ENCODE measurements around the gene TCAP. TPM values are rescaled to one million over a fixed set of nuclear protein-coding genes. Genes with fewer than 3 reads are reported as not detected.
A peak's percentile ranks its signal among the peaks of the same experiment; 100 is the strongest.

TCAP gene
- total RNA-seq (1 to 10 TPM in 1 of 5 donors, under 1 TPM in 2, not detected in 2; 0.89 to 4.3 (median 0.92) TPM), polyA plus RNA-seq (10 to 100 TPM in 1 of 3 donors, 1 to 10 TPM in 1, under 1 TPM in 1; 0.88 to 14.1 (median 3.5) TPM)
- long read RNA-seq, donor 1: 0 reads
- long read RNA-seq, donor 2: 0 reads
- long read RNA-seq, donor 3: 0 reads
- long read RNA-seq, donor 4: 0 reads
- long read RNA-seq, donor 5: 0 reads
- long read RNA-seq, donor 6: 0 reads
- long read RNA-seq, donor 7: 0 reads
- long read RNA-seq, donor 8, partial matches to known transcripts: 0 of 1 reads
- long read RNA-seq, donor 8, other reads (novel, unspliced or antisense): 0 of 1 reads
- long read RNA-seq, donor 9: 0 reads
- long read RNA-seq, donor 10: 0 reads

DNA sequence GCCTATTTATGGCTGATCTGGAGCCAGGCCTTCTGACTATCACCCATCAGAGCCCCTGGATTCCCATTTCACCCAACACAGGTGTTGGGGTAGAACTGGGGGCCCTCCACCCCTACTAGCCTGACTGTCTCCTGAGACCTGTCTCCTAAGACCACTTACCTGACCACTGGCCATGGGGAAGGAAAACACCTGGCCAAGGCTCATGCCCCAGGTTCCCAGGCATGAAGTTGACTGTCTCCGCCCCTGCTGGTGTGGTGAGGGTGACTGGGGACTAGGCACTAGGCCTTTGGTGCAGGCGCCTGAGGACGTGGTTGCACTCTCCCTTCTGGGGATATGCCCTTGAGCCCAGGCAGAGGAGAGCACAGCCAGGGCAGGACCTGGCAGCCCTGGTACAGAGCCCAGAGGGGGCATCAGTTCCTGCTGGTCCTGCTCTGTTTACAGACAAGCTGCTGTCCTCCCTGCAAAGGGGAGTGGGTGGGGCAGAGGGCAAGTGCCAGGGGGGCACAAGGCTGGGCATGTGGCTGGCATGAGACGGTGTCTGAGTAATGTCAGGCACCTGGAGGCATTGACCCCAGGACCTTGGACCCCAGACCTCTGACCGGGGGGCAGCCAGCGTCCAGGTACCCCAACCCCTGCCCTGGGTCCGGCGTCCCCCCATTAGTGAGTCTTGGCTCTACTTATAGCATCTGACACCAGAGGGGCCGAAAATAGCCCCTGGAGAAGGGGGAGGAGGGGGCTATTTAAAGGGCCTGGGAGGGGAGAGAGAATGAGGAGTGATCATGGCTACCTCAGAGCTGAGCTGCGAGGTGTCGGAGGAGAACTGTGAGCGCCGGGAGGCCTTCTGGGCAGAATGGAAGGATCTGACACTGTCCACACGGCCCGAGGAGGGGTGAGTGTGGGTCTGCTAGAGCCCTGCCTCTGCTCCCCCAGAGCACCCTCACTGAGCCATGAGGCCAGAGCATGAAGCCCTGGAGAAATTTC is at the start of gene TCAP:
Gene TCAP, plus strand, starts transcription at position 769 of the 981 bp plus-strand sequence. Its CDS starts 11 bp downstream, at position 780.
- Histone ChIP-seq H3K9me3 (no peaks in the 10 kb centered on the region), H3K27ac (peak within 1 kb of the TSS in 4 of 5 donors; percentile 1 to 82 (median 80)), H3K27me3 (peaks cover 0 to 53% (median 36%) of the 10 kb centered on the region in 3 donors), H3K4me1 (peaks cover 65 to 89% (median 86%) of the 10 kb centered on the region in 4 donors), H3K36me3 (peaks cover 17 to 32% (median 30%) of the 10 kb centered on the region in 4 donors), H3K4me3 (no peak within 1 kb of the TSS)
- intact Hi-C loops (cut with DNase I; ENCODE audit: low total_unique reads): no loop called here
- TF ChIP-seq POLR2A (IDR thresholded peaks at IDR 0.05): no peak
- no peak for TF ChIP-seq EP300 (IDR thresholded peaks at IDR 0.05)
- TF ChIP-seq, protein P1, sequence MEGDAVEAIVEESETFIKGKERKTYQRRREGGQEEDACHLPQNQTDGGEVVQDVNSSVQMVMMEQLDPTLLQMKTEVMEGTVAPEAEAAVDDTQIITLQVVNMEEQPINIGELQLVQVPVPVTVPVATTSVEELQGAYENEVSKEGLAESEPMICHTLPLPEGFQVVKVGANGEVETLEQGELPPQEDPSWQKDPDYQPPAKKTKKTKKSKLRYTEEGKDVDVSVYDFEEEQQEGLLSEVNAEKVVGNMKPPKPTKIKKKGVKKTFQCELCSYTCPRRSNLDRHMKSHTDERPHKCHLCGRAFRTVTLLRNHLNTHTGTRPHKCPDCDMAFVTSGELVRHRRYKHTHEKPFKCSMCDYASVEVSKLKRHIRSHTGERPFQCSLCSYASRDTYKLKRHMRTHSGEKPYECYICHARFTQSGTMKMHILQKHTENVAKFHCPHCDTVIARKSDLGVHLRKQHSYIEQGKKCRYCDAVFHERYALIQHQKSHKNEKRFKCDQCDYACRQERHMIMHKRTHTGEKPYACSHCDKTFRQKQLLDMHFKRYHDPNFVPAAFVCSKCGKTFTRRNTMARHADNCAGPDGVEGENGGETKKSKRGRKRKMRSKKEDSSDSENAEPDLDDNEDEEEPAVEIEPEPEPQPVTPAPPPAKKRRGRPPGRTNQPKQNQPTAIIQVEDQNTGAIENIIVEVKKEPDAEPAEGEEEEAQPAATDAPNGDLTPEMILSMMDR (IDR thresholded peaks at IDR 0.05): no peak
- no peak for TF ChIP-seq POLR2AphosphoS5 (IDR thresholded peaks at IDR 0.05)
- 52 to 63% (median 58%) methylated on average over 12 to 15 of the region's 15 CpGs for WGBS, 5 donors
- DNase-seq: no peak

GRCh38 chr17:39615434-39615833 is 49.7 kb upstream of the TCAP start:
- no peak overlapping the region for H3K27ac ChIP-seq
- intact Hi-C loops (cut with DNase I; ENCODE audit: low total_unique reads): loop anchor here (5.0 kb wide), 1 partner anchor 68 kb away; no protein-coding TSS in a partner anchor
- no peak for DNase-seq
- peaks cover 0 to 82% (median 6%) of the 10 kb centered on the region in 3 donors for H3K27me3 ChIP-seq
- no peaks in the 10 kb centered on the region for H3K9me3 ChIP-seq
- no peak overlapping the region for H3K4me3 ChIP-seq
- H3K4me1 ChIP-seq: peaks cover 8 to 16% (median 15%) of the 10 kb centered on the region in 4 donors
- H3K36me3 ChIP-seq: no peaks in the 10 kb centered on the region
- TF ChIP-seq, protein P1 (IDR thresholded peaks at IDR 0.05): no peak
- TF ChIP-seq EP300 (IDR thresholded peaks at IDR 0.05) (no peak), POLR2A (IDR thresholded peaks at IDR 0.05) (no peak), POLR2AphosphoS5 (IDR thresholded peaks at IDR 0.05) (no peak)
- 50 to 62% (median 53%) methylated on average over 6 of the region's 6 CpGs for WGBS, 5 donors

GRCh38 chr17:39617100-39617445 is 48.1 kb upstream of the TCAP start:
- Histone ChIP-seq H3K4me1 (peaks cover 8 to 21% (median 20%) of the 10 kb centered on the region in 4 donors), H3K27me3 (peaks cover 0 to 77% (median 6%) of the 10 kb centered on the region in 3 donors), H3K36me3 (no peaks in the 10 kb centered on the region), H3K27ac (no peak overlapping the region), H3K4me3 (peak overlapping the region; percentile 58 to 64 (median 62)), H3K9me3 (no peaks in the 10 kb centered on the region)
- TF ChIP-seq, protein P1 (IDR thresholded peaks at IDR 0.05): no peak
- no peak for TF ChIP-seq POLR2A (IDR thresholded peaks at IDR 0.05)
- no peak for TF ChIP-seq EP300 (IDR thresholded peaks at IDR 0.05)
- no peak for DNase-seq
- intact Hi-C loops (cut with DNase I; ENCODE audit: low total_unique reads): loop anchor here (5.0 kb wide), 1 partner anchor 70 kb away; no protein-coding TSS in a partner anchor
- 81 to 92% (median 91%) methylated on average over 3 of the region's 3 CpGs for WGBS, 5 donors
